Effector memory CD8-positive, alpha-beta T cell (primary cell): ENCODE measurements around the gene MTIF3.

ENCODE experiments used
- ATAC-seq: fragments of 150-1000 bp; cut with Tn5 transposase; replicated peaks from 2 replicates; pipeline ENCODE4 v1.10.0; 2021; ENCODE audit warnings: mild to moderate bottlenecking, moderate library complexity
- DNase-seq, 3 experiments: peaks; one replicate each; pipeline ENCODE4 v3.0.0; 2021
- H3K27ac Mint-ChIP-seq, 2 donors: one replicate each; pipeline ENCODE4 v1.8.0; 2022; ENCODE audit warnings: mild to moderate bottlenecking in 2 of 2, mixed read lengths in 2 of 2, moderate library complexity in 2 of 2
- H3K27me3 Mint-ChIP-seq, 2 donors: one replicate each; pipeline ENCODE4 v1.8.0; 2022; ENCODE audit warnings: mixed read lengths in 2 of 2
- H3K36me3 Mint-ChIP-seq: one replicate; pipeline ENCODE4 v1.8.0; 2022; ENCODE audit warnings: mild to moderate bottlenecking, moderate library complexity, mixed read lengths; ENCODE audit not compliant: insufficient read depth
- H3K4me1 Mint-ChIP-seq, 2 donors: one replicate each; pipeline ENCODE4 v1.8.0; 2022; ENCODE audit warnings: low read depth in 2 of 2, mixed read lengths in 2 of 2
- H3K4me3 Mint-ChIP-seq, 2 donors: one replicate each; pipeline ENCODE4 v1.8.0; 2022; ENCODE audit warnings: mild to moderate bottlenecking in 2 of 2, mixed read lengths in 2 of 2, moderate library complexity in 2 of 2
- H3K9me3 Mint-ChIP-seq, 2 donors: one replicate each; pipeline ENCODE4 v1.8.0; 2022; ENCODE audit warnings: mixed read lengths in 2 of 2

The MTIF3 gene

DNA sequence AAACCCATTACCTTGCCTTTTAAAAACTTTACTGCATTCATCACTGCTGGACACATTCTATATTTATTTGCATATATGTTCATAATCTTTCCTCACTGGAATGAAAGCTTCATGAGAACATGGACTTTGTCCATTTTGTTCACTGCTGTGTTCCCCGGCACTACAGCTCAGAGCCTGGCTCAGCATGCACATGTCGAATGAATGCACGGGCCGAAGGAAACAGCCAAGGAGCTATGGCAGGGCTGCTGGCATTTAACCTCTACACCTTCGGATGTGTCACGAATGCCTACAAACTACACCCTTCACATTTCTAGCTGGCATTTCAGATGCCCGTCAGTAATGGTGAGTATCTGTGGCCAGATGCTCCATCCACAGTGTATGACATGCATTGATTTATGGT, 7.6 kb downstream of the MTIF3 start:
- Mint-ChIP-seq H3K4me1 (peaks cover 42 to 49% of the 10 kb centered on the region in 2 donors), H3K36me3 (peaks cover 39% of the 10 kb centered on the region), H3K27ac (peak overlapping the region; percentile 70 to 75), H3K27me3 (no peaks in the 10 kb centered on the region), H3K4me3 (peak overlapping the region; percentile 52 to 64), H3K9me3 (no peaks in the 10 kb centered on the region)
- no peak for DNase-seq
- no peak for ATAC-seq

DNA sequence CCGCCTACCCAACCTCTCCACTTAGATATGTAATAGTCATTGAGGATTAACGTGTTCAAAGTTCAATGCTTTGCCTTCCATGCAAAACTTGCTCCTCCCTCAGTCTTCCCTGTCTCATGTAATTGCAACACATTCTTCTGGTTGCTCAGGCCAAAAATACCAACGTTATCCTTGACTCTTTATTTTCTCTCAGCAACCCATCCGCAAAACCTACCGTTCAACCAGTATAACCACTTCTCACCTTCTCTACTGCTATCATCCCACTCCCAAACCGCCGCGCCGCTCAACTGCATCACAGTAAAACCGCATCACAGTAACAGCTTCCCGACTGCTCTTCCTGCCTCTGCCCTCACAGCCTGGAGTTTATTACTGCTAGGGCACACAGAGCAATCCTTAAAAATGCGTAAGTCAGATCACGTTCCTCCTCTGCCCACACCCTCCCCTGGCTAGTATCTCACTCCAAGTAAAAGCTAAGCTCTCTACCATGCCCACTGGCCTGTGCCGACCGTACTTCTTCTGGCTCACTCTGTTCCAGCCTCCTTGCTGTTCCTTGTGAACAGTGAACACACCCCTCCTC, 8.2 kb downstream of the MTIF3 start:
- DNase-seq (no peak), ATAC-seq (peak; percentile 67)
- H3K36me3 Mint-ChIP-seq, result peaks cover 38% of the 10 kb centered on the region
- H3K27ac Mint-ChIP-seq, result peak overlapping the region; percentile 70 to 75
- H3K4me1 Mint-ChIP-seq, result peaks cover 39 to 50% of the 10 kb centered on the region in 2 donors
- H3K9me3 Mint-ChIP-seq, result no peaks in the 10 kb centered on the region
- no peaks in the 10 kb centered on the region for H3K27me3 Mint-ChIP-seq
- H3K4me3 Mint-ChIP-seq, result peak overlapping the region; percentile 52 to 64

DNA sequence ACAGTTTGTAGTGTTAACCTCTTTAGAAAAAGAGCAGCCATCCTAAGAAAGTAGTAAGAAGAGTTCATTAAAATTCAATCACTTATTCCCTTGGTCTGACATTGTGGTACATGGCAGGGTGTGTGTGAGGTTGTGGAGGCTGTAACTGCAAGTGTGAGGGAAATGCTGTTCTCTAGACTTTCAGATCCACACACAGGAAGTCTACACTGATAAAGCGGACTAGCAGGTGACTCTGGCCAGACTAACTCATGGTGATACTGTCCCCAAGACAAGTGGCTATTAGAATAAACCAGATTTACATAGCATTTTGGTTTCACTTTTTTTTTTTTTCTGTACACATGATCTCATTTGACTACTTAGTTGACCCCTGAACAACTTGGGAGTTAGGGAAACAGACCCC, 10.0 kb downstream of the MTIF3 start:
- no peaks in the 10 kb centered on the region for H3K27me3 Mint-ChIP-seq
- peak; percentile 54 for ATAC-seq
- peak overlapping the region; percentile 16 to 33 for H3K4me3 Mint-ChIP-seq
- H3K27ac Mint-ChIP-seq, result peak overlapping the region; percentile 75 to 77
- no peaks in the 10 kb centered on the region for H3K9me3 Mint-ChIP-seq
- DNase-seq, result no peak
- peaks cover 35 to 45% of the 10 kb centered on the region in 2 donors for H3K4me1 Mint-ChIP-seq
- H3K36me3 Mint-ChIP-seq, result peaks cover 52% of the 10 kb centered on the region

DNA sequence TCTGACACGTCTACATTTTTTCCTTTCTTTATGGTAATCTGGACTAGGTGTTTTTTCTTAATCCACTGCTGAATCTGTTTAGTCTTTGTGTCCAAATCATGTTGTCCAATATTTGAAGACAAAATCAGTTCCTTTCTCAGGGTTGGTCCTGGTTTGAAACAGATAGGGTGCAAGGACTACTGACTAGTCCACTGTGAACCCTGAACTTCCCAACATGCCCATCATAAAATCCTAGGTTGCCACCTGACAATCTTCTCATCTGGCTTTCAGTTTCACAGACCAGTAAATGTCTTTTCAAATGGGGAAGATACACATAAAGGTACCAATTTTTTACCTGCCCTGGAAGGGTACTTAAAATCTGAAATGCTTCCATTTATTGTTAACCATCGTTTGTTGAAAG, 13.2 kb downstream of the MTIF3 start:
- Mint-ChIP-seq H3K4me1 (peaks cover 42 to 46% of the 10 kb centered on the region in 2 donors), H3K9me3 (no peaks in the 10 kb centered on the region), H3K36me3 (peaks cover 74% of the 10 kb centered on the region), H3K4me3 (no peak overlapping the region), H3K27me3 (no peaks in the 10 kb centered on the region), H3K27ac (peak overlapping the region in 1 of 2 donors; percentile 83)
- ATAC-seq (no peak), DNase-seq (no peak)

DNA sequence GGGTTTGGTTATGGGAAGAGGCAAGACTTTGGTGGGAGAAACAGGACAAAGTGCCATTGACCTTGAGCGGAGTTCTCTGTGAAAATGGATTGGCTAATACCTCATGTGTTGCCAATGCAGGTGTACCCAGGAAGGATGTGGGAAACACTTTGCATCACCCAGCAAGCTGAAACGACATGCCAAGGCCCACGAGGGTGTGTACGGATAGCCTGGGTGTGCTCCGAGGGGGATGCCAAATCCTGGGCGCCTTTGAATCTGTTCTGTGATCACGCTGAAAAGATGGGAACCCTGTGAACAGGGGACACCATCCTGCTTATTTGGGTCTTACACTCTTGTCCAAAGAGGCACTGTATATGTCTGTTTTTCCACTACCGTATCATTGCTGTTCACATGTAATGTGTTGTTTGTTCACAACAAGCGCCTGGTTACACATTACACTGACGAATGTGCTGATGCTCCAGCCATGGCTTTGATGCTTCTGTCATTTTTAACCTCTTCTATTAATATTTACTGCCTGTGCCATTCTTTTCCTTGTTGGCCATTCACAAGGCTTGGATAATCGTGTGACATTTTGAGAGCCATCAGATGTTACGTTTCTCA, 17.7 kb downstream of the MTIF3 start:
- peaks cover 31 to 39% of the 10 kb centered on the region in 2 donors for H3K4me1 Mint-ChIP-seq
- H3K27ac Mint-ChIP-seq, result peak overlapping the region; percentile 85 to 88
- peak; percentile 29 to 43 (median 39) for DNase-seq
- H3K9me3 Mint-ChIP-seq, result no peaks in the 10 kb centered on the region
- peak; percentile 95 for ATAC-seq
- peaks cover 99% of the 10 kb centered on the region for H3K36me3 Mint-ChIP-seq
- H3K4me3 Mint-ChIP-seq, result peak overlapping the region; percentile 35 to 54
- no peaks in the 10 kb centered on the region for H3K27me3 Mint-ChIP-seq

DNA sequence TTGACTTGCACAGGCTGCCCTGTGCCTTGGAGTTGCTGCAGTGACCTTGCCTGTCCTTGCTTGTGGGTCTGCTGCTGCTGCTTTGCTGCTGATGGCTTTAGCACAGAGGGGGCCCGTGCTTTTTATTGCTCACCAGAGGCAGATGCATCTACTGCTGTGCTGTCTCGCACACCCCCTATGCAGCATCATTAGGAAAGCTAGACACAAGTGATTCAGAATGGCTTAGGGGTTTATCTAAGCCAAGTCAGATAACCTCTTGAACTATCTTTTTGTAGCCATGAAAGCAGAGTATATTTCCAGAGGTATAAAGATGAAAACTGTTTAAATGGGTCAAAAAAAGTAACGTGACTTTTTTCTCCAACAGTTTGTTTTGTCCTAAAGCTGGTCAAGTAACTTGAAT, 18.2 kb downstream of the MTIF3 start:
- Mint-ChIP-seq H3K9me3 (no peaks in the 10 kb centered on the region), H3K4me3 (peak overlapping the region in 1 of 2 donors; percentile 54), H3K4me1 (peaks cover 33 to 40% of the 10 kb centered on the region in 2 donors), H3K36me3 (peaks cover 100% of the 10 kb centered on the region), H3K27me3 (no peaks in the 10 kb centered on the region), H3K27ac (peak overlapping the region; percentile 85 to 88)
- DNase-seq, result no peak
- ATAC-seq, result peak; percentile 57

DNA sequence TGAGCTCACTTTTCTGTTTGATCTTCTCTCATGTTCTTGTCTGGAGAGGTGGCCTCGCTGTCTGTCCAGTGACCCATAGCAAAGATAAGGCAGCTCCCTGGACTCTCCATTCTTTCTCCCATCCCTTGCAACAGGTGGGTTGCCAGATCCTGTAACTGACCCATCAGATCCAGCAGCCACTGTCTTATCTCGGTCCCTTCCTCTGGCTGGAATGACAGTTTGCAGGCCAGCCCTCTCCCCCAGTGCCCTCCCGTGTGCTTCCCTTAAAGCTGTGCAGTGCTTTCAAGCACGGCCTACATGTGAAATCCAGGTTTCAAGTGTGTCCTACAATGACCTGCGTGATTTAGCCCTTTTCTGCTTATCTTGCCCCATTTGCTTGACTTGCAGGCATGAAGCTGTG, 22.2 kb downstream of the MTIF3 start:
- ATAC-seq (no peak), DNase-seq (no peak)
- H3K4me1 Mint-ChIP-seq, result peaks cover 47 to 55% of the 10 kb centered on the region in 2 donors
- peaks cover 91% of the 10 kb centered on the region for H3K36me3 Mint-ChIP-seq
- peak overlapping the region; percentile 90 to 93 for H3K27ac Mint-ChIP-seq
- H3K4me3 Mint-ChIP-seq, result peak overlapping the region; percentile 79 to 85
- no peaks in the 10 kb centered on the region for H3K9me3 Mint-ChIP-seq
- H3K27me3 Mint-ChIP-seq, result no peaks in the 10 kb centered on the region

DNA sequence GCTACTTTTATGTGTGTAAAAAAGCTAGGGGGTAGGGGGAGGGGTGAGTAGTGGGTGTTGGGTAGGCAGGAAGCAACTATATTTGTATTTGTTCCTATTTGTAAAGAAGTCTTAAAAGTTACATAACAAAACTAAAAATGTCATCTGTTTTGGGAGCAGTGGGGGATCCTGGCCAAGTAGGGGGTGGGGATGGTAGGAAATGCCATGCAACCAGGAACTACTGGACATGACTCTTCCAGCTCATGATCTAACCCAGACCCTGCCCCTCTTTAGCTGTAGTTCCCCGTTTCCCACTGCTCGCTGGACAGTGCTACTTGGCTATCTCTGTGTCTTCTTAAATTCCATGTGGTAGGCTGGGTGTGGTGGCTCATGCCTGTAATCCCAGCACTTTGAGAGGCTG, 22.7 kb downstream of the MTIF3 start:
- H3K27me3 Mint-ChIP-seq, result no peaks in the 10 kb centered on the region
- H3K9me3 Mint-ChIP-seq, result no peaks in the 10 kb centered on the region
- H3K36me3 Mint-ChIP-seq, result peaks cover 87% of the 10 kb centered on the region
- ATAC-seq (no peak), DNase-seq (no peak)
- H3K27ac Mint-ChIP-seq, result peak overlapping the region; percentile 90 to 93
- H3K4me3 Mint-ChIP-seq, result peak overlapping the region; percentile 79 to 85
- peaks cover 43 to 51% of the 10 kb centered on the region in 2 donors for H3K4me1 Mint-ChIP-seq

DNA sequence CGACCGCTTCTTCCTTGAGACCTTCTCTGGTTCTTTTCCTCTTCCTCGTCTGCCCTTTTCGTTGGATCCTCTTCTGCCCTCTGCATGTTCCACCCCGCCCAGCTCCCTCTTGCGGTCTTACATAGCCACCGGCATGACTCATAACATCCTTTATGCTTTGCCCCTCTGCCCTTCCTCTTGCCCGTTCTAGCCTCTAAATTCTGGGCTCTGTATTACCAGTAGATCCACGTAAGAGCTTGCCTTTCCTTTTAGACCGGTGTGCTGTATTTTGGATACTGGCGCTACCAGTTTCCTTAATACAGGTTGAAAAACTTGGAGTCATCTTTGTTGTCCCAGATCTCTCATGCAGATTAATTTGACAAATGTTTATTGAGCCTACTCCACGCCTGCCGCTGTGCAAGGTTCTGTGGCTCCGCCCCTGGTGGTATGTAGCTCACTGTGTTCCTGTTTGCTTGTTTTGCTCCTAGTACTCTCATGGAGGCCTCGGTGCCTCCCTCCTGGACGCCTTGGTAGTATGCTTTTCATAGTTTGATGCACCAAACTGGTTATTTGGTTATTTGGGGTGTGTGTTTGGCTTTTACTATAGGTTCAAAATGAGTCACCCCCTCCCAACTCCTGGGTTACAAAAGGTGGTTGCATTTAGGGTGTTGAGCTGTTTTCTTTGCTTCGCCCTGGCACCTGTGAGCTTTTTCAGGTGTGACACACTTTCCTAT, 24.3 kb downstream of the MTIF3 start:
- DNase-seq (peak; percentile 62 to 72 (median 69)), ATAC-seq (peak; percentile 76)
- no peaks in the 10 kb centered on the region for H3K9me3 Mint-ChIP-seq
- H3K27me3 Mint-ChIP-seq, result no peaks in the 10 kb centered on the region
- peaks cover 35 to 42% of the 10 kb centered on the region in 2 donors for H3K4me1 Mint-ChIP-seq
- peaks cover 71% of the 10 kb centered on the region for H3K36me3 Mint-ChIP-seq
- peak overlapping the region; percentile 90 to 93 for H3K27ac Mint-ChIP-seq
- H3K4me3 Mint-ChIP-seq, result peak overlapping the region; percentile 79 to 85

DNA sequence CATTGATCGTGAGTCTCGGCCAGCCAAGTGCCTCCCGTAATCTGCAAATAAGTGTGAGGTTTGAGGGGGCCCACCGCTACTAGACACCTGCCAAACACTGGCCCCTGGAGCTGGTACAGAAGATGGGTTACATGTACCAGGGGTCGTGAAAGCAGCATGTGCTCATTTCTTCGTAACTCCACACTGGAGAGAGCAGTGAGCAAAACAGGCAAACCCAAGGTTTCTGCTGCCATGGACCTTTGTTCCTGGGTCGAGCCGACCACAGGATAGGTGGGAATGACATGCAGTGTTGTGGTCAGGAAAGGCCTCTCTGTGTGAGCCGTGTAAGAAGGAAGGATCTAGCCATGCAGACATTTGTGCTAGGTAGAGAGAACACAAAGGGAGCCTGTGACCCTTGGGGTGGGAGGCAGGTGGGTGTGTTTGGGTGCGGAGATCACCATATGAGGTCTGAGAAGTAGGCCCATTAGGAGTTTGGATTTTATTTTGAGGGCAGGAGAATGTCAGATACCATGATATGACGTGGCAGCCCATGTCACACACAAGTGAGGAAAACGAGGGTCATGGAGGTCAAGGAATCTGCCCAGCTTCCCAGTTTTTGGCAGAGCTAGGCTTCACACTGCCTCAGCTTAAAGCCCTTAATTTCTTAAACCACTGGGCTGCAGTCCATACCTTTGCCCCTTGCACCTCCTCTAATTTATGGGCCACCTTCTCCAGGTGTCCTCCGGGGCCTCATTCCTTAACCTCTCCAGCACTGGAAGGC, 25.0 kb downstream of the MTIF3 start:
- Mint-ChIP-seq H3K9me3 (no peaks in the 10 kb centered on the region), H3K36me3 (peaks cover 64% of the 10 kb centered on the region), H3K4me3 (peak overlapping the region; percentile 79 to 85), H3K4me1 (peaks cover 32 to 34% of the 10 kb centered on the region in 2 donors), H3K27me3 (no peaks in the 10 kb centered on the region), H3K27ac (peak overlapping the region; percentile 90 to 93)
- DNase-seq (peak in 2 of 3 experiments; percentile 12 to 13), ATAC-seq (peak; percentile 0)

DNA sequence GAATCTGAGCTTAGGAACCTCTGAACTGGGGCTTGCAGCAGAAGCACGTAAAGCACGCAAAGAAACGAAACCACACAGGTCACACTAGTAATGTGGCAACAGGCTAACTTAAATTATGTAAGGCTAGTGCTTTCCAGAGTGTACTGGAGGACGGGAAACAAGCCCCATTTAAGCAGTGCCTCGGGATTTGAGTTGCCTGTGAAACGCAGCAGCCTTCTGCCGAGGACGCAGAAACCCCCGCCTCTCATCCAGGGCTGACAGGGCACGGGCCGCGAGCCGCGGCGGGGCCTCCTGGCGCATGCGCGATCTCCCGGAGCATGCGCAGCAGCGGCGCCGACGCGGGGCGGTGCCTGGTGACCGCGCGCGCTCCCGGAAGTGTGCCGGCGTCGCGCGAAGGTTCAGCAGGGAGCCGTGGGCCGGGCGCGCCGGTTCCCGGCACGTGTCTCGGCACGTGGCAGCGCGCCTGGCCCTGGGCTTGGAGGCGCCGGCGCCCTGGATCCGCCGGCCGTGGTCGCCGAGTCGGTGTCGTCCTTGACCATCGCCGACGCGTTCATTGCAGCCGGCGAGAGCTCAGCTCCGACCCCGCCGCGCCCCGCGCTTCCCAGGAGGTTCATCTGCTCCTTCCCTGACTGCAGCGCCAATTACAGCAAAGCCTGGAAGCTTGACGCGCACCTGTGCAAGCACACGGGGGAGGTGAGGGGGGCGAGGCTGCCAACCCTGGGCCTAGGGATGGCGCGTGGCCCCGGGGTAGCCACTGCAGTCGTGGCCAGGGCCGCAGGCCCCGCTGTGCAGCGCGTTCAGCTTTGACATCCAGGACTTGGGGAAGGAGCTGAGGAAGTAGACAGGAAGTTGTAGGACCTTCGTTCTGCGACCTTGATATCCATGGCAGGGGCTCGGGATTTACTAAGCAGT, 25.9 kb downstream of the MTIF3 start, which contains the start of gene GTF3A:
GTF3A (plus strand) TSS at position 374 of the 912 bp plus-strand sequence.
- H3K9me3 Mint-ChIP-seq, result no peaks in the 10 kb centered on the region
- peaks cover 32 to 33% of the 10 kb centered on the region in 2 donors for H3K4me1 Mint-ChIP-seq
- H3K36me3 Mint-ChIP-seq, result peaks cover 55% of the 10 kb centered on the region
- H3K4me3 Mint-ChIP-seq, result peak within 1 kb of the TSS; percentile 79 to 85
- DNase-seq (peak; percentile 81 to 91 (median 88)), ATAC-seq (peak; percentile 60)
- H3K27me3 Mint-ChIP-seq, result no peaks in the 10 kb centered on the region
- H3K27ac Mint-ChIP-seq, result peak within 1 kb of the TSS; percentile 90 to 93

DNA sequence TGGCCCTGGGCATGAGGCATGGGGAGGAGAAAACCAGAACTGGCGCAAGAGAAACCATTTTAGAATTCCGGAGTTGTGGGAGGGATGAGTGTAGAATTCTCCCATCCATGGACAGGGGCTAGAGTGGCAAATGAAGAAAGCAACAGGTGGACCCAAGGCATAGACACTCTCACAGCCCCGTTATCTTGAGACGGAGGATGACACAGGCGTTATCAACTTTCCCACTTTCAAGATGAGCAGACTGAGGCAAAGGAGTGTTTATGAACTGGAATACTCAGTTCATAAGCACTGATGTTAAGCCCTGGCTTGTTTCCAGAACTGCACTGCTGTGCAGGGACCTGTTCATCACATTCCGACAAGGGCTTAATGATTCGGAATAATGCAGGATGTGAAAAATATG, 27.0 kb downstream of the MTIF3 start:
- ATAC-seq (no peak), DNase-seq (no peak)
- Mint-ChIP-seq H3K27me3 (no peaks in the 10 kb centered on the region), H3K9me3 (no peaks in the 10 kb centered on the region), H3K36me3 (peaks cover 44% of the 10 kb centered on the region), H3K27ac (peak overlapping the region; percentile 90 to 93), H3K4me3 (peak overlapping the region; percentile 79 to 85), H3K4me1 (peaks cover 28 to 31% of the 10 kb centered on the region in 2 donors)
